ENCODE measurements around the gene MAEL.
"Not testable (repeated sequence)": the region's sequence is repeated elsewhere in the genome, so short reads cannot be mapped to it uniquely, and the experiment has no call there.

MAEL gene

GRCh38 chr1:166978821-166979220, 10.3 kb upstream of the MAEL start:
- DNase-seq, result no peak

GRCh38 chr1:166980383-166980782, 8.7 kb upstream of the MAEL start:
- DNase-seq, result no peak

GRCh38 chr1:166980818-166981217, 8.3 kb upstream of the MAEL start:
- DNase-seq, result no peak

GRCh38 chr1:166981589-166981988, 7.5 kb upstream of the MAEL start:
- no peak for DNase-seq

DNA sequence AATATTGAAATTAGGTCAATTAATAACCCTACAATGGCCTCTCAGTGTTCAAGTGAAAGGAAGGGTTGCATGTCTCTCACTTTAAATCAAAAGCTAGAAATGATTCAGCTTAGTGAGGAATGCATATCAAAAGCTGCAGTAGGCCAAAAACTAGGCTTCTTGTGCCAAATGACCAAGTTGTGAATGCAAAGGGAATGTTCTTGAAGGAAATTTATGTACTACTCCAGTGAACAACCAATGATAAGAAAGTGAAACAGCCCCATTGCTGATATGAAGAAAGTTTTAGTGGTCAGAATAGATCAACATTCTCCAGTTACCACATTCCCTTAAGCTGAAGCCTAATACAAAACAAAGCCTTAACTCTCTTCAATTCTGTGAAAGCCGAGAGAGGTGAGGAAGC, 10.0 kb downstream of the MAEL start:
- DNase-seq, result no peak

- no peak for DNase-seq
Observed at GRCh38 chr1:166999500-167000055, 10.5 kb downstream of the MAEL start.

DNA sequence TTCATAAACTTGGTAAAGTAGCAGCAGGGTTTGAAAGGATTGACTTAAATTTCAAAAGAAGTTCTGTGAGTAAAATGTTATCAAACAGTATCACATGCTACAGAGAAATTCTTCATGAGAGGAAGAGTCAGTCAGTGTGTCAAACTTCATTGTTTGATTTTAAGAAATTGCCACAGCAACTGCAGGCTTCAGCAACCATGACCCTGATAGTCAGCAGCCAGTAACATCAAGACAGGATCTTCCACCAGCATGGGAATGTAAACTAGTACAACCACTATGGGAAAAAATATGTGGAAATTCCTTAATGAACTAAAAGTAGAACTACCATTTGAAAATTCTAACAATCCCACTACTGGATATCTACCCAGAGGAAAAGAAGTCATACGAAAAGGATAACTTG, 11.5 kb downstream of the MAEL start:
- DNase-seq, result no peak

GRCh38 chr1:167002354-167002753, 13.3 kb downstream of the MAEL start:
- DNase-seq, result no peak

DNA sequence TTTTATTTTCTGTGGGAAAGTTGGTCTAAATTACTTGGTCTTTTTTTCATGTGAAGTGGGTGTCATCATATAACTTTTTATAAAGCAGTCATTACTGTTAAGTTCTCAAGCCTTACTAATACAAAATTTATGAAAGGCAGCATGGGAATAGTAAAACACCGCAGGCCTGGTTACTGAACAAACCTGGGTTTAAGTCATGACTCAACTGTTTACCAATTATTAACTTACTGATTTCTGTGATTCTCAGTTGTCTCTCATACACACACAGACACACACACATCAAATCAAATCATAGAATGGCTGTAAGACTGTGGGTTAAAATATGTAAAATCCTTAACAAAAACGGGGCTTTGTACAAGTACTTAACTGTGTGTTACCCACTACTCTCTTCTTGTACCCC, 14.6 kb downstream of the MAEL start:
- DNase-seq, result no peak

DNA sequence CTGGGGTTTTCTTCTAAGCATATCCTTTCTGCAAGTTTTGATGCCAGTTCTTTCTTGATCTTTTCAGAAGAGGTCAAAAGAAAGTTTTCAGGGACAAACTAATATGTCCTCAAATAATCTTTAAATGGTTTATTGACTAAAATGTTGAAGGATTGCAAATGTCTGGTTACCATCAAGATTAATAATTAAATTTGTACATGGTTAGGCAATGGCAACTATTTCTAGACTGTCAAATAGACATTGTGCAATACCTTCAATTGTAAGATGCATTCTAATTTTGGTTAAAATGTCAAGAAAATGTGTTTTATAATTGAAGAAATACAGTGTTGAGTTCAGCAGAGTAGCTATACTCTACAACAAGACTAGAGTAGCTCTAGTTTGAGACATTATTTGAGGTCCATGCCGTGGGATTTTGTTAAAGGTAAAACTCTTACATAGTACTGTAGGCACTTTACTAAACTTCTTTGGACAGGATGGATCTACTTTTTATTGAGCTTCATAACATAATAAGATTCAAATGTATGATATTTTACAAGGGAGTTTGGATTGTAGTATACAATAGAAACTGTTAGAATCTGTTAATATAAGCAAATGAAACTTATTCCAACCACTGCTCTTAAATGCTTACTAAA, 22.6 kb downstream of the MAEL start:
- no peak for DNase-seq

DNA sequence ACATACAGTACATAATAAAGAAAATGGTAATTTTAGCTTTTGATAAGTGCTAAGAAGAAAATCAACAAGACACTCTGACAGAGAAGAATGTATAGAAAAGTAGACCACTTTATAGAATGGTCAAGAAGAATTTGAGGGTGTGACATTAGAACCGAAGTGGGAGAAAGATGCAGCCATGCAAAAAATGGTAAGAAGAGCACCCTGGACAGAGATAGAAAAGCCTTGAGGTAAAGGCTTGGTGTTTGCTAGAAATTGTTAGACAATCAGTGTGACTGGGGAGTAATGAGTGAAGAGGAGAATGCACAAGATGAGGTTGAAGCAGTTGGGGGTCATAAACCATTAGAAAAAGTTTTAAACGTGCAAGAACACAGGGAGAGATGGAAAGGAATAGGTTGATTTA, 23.5 kb downstream of the MAEL start:
- no peak for DNase-seq

GRCh38 chr1:167013108-167013929, 24.2 kb downstream of the MAEL start:
- DNase-seq, result no peak

- DNase-seq, result no peak
Observed at GRCh38 chr1:167016100-167016750, 27.1 kb downstream of the MAEL start.

GRCh38 chr1:167022384-167022783, 33.3 kb downstream of the MAEL start:
- DNase-seq, result no peak

DNA sequence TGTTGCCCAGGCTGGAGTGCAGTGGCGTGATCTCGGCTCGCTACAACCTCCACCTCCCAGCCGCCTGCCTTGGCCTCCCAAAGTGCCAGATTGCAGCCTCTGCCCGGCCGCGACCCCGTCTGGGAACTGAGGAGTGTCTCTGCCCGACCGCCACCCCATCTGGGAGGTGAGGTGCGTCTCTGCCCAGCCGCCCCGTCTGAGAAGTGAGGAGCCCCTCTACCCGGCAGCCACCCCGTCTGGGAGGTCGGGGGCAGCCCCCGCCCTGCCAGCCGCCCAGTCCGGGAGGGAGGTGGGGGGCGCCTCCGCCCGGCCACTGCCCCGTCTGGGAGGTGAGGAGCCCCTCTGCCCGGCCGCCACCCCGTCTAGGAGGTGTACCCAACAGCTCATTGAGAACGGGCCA, 40.5 kb downstream of the MAEL start:
- DNase-seq, result not testable (repeated sequence)

DNA sequence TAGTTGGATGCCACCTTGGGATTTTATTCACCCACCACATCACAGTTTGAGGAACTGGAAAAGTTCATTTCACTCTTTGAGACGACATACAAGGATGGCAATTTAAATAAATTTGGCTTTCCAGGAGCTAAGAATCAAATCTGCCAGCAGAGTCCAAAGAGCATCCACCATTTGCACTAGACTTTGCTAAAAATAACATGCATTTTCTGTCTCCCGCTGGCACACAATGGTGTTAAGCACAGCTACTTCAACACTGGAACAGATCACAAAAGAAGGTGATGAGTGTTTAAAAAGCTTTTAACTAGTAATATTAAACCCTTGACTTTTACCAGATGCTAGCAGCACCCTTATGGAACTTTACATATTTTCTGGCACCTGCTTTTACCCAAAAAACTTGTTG, 44.6 kb downstream of the MAEL start:
- DNase-seq, result no peak

DNA sequence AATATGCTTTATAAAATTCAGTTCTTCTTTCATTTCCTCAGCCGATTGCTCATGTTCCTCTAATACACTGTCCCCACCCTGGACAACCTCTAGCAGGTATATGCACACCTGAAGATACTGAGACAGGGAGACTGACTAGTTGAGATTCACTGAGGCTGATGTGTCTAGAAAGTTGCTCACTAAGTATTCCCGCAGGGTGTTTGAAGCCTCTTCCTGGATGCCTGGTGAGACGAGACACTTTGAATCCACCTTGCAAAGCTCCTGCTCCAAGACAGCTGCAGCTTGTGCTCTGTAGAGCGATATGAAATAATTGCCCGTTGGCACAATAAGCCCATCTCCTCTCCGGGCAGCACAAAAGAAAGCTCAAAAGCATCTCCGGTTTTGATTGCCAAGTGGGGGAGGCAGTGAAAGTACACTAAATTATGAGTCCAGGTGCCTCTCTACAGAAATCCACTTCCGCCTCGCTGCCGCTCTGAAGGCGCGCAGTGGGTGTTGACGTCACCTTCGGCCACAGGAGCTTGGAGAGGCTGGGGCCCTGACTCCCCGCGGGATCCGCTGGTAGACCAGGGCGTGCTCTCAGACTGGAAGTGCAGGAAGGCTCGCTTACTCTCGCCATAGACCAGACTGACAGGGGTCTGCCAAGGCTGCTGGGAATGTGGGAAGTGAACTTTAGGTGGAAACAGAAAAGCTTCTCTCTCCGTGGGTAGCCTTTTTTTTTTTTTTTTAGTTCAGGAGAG, 54.8 kb downstream of the MAEL start:
- DNase-seq, result peak; percentile 76

DNA sequence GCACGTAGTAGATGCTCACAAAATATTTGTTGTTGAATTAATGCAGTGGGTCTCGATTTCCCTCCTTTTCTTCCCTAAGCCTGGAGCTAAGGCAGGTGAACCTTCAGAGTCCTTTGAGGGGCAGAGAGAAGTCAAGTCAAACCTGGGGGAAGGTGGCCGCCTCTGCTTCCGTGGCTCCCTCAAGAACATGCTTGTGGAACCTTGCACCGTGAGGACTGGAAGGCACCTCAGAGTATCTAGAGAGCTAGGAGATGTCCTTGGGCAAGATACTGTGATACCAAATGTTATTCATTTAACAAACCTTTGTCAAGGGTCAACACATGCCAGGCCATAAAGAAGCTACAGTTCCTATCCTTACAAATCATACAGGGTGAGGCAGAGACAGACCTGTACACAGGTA, 62.8 kb downstream of the MAEL start:
- no peak for DNase-seq

DNA sequence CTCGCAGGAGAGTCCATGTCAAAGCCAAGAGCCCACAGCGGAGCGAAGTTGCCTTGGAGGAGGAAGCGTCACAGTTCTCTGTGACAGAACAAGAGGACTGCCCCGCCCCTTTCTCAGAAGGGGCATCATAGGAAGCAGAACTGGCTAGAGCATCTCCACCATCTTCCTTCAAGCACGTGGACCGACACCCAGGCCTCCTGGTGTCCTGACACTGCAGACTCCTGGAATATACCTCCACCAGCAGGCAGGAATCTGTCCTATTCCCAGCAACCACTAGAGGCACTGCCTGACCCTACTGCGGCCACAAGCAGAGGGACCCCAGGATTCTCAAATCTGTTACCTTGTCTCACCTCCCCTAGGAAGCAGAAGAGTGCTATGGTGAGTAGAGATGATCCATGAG, 63.3 kb downstream of the MAEL start:
- DNase-seq, result no peak

GRCh38 chr1:167054531-167054930, 65.5 kb downstream of the MAEL start:
- DNase-seq, result no peak

GRCh38 chr1:167054946-167055630, 66.0 kb downstream of the MAEL start:
- no peak for DNase-seq

- no peak for DNase-seq
Observed at GRCh38 chr1:167056529-167057231, 67.6 kb downstream of the MAEL start.
